EH (cell line): ENCODE measurements around the gene NOL4L.
"Not testable (repeated sequence)": the region's sequence is repeated elsewhere in the genome, so short reads cannot be mapped to it uniquely, and the experiment has no call there.

Experiments
- DNase-seq: peaks from one replicate; pipeline ENCODE4 v3.0.0-alpha.2; 2015; ENCODE audit warnings: low read depth

The NOL4L gene

GRCh38 chr20:32470025-32470861, 114.9 kb downstream of the NOL4L start:
- DNase-seq: peak; percentile 78

DNA sequence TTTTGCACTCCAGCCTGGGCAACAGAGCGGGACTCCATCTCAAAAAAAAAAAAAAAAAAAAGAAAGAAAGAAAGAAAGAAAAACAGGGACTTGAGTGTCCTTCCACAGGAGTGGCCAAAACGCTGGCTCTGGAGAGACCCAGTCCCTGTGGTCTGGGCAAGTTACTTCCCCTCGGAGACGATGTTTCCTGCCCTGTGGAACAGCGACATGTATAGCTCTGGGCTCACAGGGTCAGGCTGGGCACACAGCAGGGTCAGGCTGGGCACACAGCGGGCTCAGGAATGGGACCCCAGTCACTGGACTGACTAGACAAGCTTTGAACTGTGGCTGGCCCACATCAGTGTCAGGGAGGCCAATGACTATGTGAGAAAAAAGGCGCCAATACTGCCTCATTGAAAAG, 116.3 kb downstream of the NOL4L start:
- DNase-seq: no peak

GRCh38 chr20:32468313-32468640, 116.9 kb downstream of the NOL4L start:
- DNase-seq: no peak

DNA sequence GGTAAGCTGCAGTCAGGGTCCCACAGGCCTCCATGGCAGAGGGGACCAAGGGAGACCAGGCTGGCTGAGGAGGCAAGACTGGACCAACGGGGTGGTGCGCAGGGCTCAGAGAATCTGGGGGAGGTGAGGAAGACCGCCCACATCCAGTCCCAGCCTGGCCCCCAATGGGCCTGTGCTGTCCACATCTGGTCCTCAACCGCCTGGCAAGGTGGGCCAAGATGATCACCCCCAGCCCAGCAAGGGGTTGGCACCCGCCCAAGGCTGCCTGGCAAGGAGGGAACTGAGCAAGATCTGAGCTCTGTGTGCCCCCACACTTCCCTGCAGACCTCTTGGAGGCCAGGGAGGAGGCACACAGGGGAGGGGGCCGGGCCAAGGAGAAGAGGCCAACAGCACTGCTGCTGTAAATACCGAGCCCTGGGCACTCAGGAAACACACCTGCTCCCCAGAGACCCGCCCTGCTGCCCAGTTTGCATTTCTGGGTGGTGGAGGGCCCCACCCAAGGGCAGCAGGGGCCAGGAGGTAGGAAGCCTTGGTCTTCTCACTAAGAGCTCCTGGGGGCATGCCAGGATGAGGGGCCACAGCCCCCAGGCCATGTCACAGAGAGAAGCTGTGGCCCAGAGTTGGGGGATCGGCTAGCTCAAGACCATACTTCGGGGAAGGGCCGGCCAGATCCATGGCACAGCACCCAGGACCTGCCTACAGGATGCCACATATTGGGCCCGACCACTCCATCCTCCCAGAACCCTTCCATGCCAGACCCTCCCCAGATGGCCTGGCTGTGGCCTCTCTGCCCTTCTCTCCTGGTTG, 117.4 kb downstream of the NOL4L start:
- no peak for DNase-seq

- no peak for DNase-seq
Observed at GRCh38 chr20:32466739-32467505, 118.2 kb downstream of the NOL4L start.

DNA sequence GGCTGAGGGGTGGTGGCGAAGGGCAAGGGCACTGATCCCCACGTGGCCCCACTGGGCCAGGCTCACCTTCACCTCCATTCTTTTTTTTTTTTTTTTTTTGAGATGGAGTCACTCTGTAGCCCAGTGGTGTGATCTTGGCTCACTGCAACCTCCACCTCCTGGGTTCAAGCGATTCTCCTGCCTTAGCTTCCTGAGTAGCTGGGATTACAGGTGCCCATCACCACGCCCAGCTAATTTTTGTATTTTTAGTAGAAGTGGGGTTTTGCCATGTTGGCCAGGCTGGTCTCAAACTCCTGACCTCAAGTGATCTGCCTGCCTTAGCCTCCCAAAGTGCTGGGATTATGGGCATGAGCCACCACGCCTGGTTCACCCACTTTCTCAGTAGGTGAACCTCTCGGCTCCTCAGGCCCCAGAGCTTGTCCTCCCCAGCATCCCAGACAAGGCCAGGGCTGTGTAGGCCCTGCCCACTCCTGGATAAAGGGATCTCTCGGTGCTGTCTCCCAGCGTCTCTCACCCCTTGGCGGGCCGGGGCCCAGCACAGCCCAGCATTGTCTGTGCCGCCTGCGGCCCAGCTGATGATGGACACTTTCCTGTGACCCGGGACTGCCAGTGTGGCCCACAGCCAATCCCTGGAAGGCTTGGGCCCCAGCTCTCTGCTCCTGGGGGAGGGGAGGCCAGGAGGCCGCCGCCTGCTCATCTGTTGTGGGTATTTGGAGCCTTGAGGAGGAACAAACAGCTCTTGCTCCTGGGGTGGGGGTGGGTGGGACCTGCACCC, 119.0 kb downstream of the NOL4L start:
- DNase-seq: not testable (repeated sequence)

DNA sequence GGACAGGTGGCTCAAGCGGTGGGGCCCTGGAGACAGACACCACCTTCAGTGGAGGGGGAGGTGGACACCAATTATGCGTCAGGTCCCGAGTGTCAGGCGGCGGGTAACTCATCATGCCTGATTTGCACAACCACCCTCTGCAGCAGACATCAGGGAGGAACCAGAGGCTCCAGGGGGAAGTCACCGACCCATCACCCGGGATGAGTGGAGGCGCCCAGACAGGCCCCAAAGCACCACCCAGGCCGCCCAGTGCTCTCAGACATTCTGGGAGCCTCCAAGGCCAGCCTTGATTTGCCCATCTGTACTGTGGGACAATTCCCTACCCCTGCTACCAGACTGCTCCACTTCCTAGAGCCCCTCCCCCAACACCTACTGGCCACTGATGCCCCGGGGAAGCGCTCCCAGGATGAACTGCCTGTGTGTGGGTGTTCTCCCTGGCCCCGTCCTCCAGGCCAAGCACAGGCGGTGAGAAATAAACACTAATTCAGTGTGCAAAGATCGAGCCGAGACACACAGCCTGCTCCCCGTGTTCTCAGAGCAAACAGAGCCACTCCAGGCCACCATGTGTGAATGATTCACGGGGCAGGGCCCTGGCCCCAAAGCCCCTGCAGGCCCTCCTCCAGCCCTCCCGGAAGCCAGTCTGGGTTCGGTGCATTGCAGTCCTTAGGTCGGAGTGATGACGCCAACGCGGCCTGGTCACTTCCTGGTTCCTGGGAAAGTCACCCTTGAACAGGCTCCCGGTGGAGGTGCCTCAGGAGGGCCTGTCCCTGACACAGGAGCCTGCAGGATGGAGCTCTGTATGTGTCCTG, 119.8 kb downstream of the NOL4L start:
- DNase-seq: peak; percentile 85

- no peak for DNase-seq
Observed at GRCh38 chr20:32464401-32465091, 120.6 kb downstream of the NOL4L start.

- DNase-seq: no peak
Observed at GRCh38 chr20:32463642-32464400, 121.3 kb downstream of the NOL4L start.

DNA sequence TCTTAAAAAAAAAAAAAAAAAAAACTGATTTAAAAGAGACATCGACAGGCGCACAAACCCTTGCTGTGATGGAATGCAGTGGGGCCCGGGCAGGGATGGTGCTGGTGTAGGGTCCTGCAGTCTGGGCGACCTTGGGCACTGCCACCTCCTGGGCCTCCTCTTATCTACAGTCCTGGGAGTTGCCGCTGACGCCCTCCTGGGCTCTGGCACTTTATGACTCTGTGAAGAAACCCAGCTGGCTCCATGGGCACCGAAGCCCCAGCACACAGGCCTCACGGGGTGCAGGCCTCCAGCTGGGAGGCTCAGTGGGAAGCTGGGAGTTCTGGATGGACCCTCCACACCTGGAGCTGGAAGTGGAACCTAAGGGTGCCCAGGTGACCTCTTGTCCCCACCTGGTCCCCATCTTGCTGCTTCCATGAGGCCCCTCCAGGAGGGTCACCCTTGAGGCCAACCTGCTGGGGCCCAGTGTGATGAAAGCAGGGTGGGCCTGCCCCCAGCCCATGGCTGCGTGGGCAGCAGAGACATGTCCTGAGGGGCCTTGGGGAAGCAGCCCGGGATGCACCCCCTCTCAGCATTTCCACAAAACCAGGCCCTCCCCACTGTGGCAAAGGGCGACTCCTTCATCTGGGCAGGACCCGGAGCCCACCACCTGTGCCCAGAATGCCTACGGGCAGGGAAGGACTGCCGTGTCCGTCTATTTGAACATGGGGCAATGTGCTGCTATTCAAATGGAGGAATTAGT, 122.1 kb downstream of the NOL4L start:
- DNase-seq: no peak

- no peak for DNase-seq
Observed at GRCh38 chr20:32461836-32462600, 123.1 kb downstream of the NOL4L start.

GRCh38 chr20:32460683-32461320, 124.3 kb downstream of the NOL4L start:
- no peak for DNase-seq

- no peak for DNase-seq
Observed at GRCh38 chr20:32460231-32460630, 124.9 kb downstream of the NOL4L start.

DNA sequence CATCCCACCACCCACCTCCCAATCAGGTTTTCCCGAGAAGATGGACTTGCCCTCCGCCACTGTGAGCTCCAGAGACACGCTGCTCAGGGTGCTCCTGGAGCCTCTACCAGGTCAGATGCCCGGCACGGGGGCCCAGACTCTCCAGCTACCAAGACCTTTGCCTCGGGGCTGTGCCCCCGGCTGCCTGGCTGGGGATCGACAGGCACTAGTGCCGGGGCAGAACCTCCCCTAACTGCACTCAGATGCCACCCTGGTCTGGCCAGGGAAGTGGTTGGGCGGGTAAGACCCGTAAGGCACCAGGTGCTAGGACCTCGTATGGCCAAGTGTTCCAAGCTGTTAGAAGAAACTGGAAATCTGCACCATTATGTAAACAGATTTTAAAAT, 126.3 kb downstream of the NOL4L start:
- DNase-seq: no peak

GRCh38 chr20:32458061-32458836, 126.9 kb downstream of the NOL4L start:
- no peak for DNase-seq

- DNase-seq: peak; percentile 80
Observed at GRCh38 chr20:32457479-32457986, 127.6 kb downstream of the NOL4L start.
